Esophagus muscularis mucosa (tissue), 3 donors: ENCODE measurements around the gene CLCA2.

Experiments used
- POLR2A ChIP-seq: fragments of 450-650 bp; IDR thresholded peaks from one replicate; pipeline ENCODE4 v1.6.1; 2017; ENCODE audit warnings: antibody characterized with exemption, moderate library complexity, mild to moderate bottlenecking, low read depth
- TF ChIP-seq, protein P1 (sequence below), 3 experiments: fragments of 200-600 bp in 2 of 3; fragments of 450-650 bp in 1 of 3; sonication (generic) in 2 of 3; IDR thresholded peaks; one replicate each; pipeline ENCODE4 v1.5.1; 2017 to 2019; ENCODE audit warnings: antibody characterized with exemption in 3 of 3, mild to moderate bottlenecking in 2 of 3, moderate library complexity in 1 of 3

DNA sequence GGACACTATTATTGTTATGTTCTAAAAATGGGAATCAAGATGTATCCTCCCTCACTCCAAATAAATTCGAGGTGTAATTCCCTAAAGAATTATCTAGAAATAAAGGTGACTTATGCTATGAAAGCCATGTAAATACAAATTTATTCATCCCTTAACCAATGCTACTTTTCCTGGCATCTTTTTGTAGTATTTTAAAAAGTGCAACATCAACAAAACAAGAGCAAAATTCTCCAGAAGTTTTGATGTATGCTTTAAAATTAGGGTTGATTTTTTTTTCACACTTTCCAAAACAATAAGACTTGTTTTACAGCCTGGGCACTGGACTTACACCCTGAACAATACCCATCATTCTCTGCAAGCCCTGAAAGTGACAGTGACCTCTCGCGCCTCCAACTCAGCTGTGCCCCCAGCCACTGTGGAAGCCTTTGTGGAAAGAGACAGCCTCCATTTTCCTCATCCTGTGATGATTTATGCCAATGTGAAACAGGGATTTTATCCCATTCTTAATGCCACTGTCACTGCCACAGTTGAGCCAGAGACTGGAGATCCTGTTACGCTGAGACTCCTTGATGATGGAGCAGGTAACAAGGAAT, 23.3 kb downstream of the CLCA2 start:
- TF ChIP-seq, protein P1, sequence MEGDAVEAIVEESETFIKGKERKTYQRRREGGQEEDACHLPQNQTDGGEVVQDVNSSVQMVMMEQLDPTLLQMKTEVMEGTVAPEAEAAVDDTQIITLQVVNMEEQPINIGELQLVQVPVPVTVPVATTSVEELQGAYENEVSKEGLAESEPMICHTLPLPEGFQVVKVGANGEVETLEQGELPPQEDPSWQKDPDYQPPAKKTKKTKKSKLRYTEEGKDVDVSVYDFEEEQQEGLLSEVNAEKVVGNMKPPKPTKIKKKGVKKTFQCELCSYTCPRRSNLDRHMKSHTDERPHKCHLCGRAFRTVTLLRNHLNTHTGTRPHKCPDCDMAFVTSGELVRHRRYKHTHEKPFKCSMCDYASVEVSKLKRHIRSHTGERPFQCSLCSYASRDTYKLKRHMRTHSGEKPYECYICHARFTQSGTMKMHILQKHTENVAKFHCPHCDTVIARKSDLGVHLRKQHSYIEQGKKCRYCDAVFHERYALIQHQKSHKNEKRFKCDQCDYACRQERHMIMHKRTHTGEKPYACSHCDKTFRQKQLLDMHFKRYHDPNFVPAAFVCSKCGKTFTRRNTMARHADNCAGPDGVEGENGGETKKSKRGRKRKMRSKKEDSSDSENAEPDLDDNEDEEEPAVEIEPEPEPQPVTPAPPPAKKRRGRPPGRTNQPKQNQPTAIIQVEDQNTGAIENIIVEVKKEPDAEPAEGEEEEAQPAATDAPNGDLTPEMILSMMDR (IDR thresholded peaks at IDR 0.05), result no peak
- no peak for TF ChIP-seq POLR2A
